NCI-H1105 treated with DMSO at 0.1 percent for 48 hours (cell line): ENCODE data around the gene SMNDC1.

Experiments used
- DNase-seq: peaks from one replicate; lab custom pipeline; 2025; lab: John Stamatoyannopoulos, UW

The SMNDC1 gene

DNA sequence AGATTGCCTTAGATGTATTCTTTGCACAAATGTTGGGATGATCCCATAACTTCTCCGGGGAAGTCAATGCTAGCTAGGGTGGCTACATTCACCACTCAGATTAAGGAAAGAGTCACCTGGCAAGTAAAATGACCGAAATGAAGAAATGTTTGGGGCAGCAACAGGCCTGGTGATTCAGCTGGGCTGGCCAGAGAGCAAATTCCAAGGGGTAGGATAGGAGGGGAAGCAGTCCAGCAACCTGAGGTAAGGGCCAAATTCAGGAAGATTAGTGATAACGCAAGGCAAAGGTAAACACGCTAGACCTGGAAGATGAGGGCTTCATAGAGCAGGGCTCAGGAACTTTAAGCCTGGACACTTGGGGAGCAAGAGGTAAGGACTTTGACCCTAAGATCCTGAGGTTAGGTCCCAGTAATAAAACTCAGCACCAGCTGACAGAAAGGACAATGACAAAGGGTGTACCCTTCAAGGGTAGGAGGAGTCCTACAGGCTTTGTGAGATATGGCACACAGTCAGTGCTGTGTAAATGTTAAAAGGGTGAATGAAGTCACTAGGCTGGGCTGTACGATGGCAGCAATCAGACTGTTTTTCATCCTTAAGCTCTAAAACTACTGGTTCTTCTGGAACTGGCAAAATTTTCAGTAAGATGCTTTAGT is 22.7 kb upstream of the SMNDC1 start:
- DNase-seq: no peak

DNA sequence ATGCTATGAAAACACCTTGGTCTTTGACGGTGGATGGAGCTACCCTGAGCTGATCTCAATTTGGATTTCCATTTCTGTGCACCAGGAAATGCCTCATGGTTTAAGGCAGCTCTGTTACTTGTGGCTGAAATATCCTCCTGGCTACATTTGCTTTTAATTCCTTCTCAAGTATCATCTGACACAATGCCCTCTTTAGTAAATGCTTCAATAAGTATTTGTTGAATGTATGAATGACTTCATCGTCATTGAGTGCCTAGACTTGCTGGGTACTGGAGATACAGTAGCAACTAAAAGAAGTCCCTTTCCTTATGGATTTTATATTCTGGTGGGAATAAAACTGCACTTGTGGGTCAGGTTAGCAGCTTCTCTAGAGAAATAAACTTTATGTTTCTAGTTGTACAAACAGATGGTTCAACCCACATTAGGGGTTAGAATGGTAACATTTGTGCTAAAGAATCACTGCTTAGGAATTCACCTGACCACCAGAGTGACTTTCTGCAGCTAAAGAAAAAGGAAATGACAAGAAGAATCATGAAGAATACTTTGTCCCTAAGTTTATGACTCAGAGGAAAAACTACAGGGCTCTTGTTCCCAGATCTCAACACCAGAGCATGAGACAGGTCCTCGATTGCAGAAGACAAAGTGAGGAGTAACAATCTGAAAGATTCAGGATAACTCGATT is 21.8 kb upstream of the SMNDC1 start:
- DNase-seq: no peak

DNA sequence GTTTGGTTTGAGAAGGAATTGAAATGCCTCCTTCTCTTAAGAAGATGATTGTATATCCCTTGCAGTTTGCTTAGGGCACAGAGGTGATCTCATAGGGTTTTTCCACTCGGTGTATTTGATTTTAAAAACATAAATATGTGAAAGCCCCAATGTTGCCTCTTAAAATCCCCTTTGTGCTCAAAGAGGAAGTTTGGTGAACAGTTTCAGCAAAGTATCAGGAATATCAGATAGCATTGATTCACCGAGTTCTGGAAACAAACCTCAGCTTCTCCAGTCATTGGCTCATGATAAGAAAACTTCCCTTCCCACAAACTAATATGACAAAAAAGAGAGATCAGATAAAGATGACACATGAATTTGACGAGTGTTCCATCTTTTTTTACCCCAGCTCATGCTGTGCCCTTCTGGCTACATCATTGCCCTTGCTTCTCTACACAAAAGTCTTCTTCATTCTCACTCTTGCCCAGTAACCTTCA is 20.1 kb upstream of the SMNDC1 start:
- no peak for DNase-seq

DNA sequence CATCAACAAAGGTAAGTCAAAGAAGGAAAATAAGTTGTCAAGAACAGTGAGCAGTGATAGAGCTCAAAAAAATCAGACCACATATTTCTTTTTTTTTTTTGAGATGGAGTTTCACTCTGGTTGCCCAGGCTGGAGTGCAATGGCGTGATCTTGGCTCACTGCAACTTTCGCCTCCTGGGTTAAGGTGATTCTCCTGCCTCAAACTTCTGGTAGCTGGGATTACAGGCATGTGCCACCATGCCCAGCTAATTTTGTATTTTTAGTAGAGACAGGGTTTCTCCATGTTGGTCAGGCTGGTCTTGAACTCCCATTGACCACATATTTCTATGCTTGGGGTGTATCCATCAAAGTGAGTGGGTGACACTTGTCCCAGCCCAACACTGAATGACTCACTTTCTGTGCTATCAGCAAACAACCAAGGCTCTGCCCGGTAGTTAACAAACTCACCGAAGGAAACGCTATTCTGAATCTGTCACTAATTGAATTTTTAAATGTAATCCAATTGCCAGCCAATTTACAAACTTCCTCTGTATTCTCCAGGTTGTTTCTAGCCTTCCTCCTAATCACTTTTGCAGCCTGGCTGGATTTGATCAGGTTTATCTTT is 19.6 kb upstream of the SMNDC1 start:
- DNase-seq: no peak

DNA sequence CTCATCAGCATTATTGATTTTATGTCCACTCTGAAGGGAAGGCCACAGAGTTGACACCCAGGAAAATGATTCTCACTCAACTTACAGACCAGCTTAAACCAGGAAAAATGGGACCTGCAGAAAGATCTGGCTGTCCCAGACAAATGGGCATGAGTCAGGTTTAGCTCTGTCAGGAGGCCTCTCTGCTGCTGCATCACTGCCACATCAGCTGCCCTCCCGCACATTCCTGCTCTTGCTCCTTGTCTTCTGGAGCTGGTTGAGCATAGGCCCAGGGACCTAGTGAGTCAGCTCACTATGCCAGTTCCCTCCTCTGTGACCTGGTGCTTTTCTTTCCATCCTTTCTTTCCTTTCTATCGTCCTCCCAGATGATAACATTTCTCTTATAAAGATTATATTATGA is 18.8 kb upstream of the SMNDC1 start:
- DNase-seq: no peak

DNA sequence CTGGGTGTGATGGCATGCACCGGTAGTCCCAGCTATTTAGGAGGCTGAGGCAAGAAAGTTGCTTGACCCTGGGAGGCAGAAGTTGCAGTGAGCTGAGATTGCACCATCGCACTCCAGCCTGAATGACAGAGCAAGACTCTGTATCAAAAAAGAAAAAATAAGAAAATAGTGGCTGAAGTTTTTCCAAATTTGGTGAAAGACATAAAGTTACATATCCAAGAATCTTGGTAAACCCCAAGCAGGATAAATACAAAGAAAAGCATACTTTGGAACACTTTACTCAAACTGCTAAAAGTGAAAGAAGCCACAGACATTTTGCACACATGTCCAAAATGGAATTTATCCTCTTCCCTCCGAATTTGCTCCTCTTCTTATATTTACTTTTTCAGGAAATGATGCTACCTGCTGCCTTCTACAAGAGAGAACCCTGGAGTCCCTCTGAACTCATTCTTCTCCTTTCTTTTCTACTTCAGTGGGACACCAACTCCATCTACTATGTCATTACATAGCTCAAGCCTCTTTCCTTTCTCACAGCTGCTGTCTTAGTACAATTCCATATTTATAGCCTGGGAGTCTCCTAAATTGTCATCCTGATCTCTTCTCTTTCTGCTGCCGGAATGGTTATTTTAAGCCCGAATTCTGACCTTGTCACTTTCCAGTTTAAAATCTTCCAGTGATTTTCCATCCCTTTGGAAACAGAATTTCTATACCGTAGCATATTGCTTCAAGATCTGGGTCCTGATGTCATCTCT is 17.3 kb upstream of the SMNDC1 start:
- no peak for DNase-seq

DNA sequence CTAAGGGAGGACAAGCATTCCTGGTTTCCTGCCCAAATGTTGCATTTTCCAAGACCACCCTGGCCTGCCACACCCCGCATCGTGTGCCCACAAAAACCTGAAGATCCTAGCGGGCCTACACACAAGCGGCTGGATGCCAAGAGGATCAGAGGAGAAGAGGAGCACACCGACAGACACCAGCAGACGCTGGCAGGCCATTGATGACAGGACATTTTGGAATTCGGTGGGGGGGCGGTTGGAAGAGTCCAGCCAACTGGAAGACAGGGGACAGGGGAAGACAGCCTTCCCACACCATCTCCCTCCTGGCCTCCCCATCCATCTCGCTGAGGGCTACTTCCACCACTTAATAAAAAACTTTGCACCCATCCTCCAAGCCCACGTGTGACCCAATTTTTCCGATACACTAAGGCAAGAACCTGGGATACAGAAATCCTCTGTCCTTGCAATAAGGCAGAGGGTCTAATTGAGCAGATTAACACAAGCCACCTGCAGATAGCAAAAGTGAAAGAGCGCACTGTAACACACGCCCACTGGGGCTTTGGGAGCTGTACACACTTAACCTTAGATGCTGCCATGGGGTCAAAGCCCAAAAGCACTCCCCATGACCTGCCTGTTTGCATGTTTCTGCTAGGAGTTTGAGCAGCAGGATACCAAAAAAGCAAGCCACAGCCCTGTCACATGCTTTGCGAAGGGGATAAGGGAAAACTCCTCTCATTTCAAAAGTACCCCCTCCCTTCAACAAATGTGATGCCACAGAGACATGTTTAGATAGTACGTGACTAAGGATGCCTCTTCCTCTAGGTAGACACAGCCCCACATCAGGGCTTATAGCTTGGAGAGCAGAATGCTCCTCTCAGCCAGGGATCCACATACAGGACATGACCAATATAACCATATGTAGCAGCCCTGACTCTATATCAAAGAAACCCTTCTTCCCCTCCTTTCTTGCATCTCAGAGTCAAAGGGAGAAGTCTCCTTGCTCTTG is 13.4 kb upstream of the SMNDC1 start:
- DNase-seq: no peak

DNA sequence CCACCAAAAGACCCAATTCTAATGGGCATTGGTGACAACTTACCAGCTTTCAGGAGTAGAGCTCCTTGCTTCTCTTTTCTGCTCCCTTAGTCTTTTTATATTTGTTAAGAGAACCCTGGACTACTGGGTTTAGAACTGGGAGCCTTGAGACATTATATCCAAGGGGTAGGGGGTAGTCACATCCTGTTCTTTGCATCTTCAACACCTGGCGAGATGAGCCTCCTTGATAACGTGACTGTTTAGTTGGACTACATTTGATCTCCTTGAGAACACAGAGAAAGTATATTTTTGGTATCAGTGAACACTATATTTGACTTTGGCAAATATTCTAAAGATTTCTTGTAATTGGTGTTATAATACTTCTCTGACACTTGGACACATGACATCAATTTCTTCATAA is 9.0 kb upstream of the SMNDC1 start:
- DNase-seq: no peak

DNA sequence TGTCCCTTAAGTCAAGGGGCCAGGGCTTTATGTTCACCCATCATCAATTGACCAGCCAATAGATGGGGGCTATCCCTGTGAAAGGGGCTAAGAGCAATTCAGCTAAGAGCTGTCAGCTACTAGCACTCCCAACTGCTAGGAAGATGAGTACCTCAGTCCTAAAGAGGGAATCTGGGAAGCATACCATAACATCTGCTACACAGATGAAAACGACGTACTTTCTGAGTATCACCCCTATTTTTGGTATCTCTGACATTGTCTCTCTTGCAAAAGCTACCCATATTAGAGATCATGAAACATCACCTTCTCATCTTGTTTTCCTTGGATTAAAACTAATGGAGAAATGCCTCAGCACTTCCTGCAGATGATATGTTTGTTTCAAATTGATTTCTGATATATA is 7.5 kb upstream of the SMNDC1 start:
- DNase-seq: no peak

DNA sequence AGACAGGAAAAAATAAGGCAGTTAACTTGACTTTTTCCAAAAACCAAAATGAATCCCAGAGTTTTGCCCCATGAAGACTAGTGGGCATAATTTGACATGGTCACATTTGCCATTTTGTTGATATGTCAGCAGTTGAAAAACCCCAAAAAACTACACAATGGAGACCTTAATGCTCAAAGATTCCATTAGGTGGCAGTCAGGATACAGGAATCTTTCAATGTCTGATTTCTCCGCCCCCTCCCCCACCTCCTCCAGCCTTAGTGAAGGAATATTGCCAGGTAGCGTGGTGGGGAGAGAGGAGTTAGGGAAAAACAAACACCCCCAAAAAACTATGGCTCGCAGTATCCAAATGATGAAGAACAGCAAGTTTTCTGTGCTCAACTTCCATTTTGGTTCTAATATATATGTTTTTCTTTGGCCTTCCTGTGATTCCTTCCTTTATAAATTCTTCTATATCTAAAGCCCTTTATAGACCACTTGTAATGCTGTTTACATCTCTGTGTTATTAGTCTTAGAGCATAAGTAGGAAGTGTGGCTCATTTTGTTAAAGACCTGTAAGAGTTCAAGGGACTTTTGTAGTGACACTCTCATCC is 6.7 kb upstream of the SMNDC1 start:
- peak; percentile 47 for DNase-seq

DNA sequence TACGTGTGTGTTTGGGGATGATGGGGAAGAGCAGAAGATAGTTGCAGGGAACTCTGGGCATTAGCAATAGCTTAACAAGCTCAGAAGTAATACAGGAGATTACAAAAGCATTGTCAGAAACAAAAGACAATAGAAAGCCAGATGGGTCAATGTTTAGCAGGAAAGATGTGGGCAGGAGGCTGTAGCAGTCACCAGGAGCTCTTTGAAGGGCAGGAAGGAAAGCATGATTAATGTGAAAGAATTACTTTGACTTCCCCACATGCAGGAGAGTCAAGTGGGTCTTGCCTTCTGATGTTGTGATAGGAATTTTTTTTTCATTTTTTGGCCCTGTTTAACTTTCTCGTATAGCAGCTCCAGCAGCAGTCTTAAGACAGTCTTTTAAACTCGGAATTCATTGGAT is 6.0 kb upstream of the SMNDC1 start:
- DNase-seq: no peak

DNA sequence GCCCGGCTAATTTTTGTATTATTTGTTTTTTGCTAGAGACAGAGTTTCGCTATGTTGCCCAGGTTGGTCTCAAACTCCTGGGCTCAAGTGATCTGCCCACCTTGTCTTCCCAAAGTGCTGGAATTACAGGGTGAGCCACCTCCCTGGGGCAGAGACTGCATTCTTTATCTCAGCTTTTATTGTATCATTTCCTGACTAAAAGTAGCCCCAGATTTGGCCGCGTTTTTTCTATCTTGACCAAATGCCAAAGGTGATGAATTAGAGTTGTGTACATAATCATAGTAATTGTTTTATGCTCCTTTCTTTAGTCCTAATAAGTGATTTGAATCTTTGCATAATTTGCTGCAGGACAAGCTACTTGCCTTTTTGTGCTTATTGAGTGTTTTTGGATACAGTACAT is 3.1 kb upstream of the SMNDC1 start:
- no peak for DNase-seq

DNA sequence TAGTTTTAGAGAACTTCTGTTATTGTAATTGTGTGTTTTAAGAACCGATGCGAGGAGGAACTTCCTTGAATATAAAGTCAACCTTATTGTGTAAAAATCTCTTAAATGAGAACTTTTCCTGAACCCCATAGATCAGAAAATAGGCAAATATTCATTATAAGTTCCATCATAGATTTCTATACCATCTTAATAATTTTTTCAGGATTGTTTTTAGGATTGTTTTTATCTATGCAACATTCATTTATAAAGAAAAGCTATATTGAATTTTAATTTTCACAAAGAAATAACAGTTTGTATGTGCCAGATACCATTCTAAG is 1.7 kb upstream of the SMNDC1 start:
- no peak for DNase-seq

DNA sequence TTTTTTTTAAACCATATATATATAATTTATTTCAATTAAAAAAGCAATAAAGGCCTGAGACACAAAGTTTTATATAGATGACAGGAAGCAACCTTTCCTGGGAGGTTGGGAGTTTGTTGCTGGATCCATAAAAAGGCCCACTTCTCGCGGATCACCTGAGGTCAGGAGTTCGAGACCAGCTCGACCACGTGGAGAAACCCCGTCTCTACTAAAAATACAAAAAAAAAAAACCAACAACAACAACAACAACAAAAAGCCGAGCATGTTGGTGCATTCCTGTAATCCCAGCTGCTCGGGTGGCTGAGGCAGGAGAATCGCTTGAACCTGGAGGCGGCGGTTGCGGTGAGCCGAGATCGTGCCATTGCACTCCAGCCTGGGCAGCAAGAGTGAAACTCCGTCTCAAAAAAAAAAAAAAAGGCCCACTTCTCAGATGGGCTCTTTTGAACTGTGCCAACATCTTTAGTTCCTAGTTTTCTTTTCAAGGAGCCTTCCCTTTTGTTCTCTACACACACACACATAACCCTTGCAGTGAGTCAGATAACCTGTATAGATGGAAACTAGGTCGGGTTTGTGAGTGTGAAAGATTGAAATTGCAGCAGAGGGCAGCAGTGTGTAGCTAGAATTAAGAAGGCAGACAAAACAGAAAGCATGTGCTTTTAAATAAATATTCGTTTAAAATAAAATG is 1.2 kb upstream of the SMNDC1 start:
- peak; percentile 12 for DNase-seq

DNA sequence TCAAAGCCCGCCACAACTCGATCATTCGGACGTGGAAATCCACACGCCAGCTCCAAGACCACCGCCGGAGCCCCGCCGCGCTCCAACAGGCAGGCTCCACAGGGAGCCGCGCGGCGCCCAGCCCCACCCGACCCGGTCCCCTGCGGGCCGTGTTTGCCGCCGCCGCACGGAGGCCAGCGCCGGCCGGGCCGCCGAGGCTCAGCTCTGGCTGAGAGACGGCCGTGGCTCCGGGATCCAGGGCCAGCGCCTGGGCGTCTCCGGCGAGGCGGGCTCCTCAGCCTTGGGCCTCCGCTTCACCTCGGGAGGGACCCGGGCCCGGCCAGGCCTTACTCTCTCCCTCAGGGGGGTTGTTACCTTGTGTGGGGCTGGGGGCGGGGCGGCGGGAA is 333 bp downstream of the SMNDC1 start:
- no peak for DNase-seq

DNA sequence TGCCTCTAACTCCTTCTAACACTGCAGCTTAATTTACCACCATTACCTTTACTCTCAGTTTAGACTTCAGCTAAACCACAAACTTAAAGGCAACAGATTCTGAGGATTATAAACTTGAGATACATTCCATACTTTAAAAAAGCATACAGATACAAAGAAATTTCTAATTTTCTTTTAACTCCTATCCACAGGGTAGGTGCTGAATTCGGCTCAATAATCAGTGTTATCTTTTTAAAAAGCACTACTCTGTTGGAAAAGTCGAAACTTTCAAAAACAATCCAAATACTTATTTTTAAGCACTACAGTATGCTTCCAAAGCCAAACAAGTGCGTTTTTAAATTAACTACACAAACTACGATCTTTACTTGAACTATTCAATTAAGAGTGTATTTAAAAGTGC is 1.0 kb downstream of the SMNDC1 start:
- DNase-seq: no peak

DNA sequence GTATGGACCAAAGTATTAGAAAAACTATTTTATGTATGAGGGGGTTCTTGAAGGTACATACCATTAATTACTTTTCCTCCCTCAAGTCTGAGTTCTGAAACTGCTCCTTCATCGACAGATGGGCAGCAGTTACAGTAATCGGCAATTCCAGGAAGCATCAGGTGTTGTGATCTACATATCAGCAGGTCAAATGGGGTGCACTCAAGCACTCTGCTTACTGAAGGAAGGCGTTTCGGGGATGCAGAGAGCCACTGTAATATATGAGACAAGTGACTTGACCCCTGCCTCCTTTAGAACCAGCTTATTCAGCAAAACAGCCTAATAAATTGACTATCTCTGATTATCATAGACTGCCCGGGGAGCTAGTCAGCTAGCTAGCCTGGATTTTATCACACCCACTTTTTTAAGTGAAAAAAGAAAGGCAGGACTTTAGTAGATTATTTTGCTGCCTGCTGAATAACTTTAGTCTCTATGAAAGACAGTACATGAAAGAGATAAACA is 4.2 kb downstream of the SMNDC1 start:
- DNase-seq: no peak

DNA sequence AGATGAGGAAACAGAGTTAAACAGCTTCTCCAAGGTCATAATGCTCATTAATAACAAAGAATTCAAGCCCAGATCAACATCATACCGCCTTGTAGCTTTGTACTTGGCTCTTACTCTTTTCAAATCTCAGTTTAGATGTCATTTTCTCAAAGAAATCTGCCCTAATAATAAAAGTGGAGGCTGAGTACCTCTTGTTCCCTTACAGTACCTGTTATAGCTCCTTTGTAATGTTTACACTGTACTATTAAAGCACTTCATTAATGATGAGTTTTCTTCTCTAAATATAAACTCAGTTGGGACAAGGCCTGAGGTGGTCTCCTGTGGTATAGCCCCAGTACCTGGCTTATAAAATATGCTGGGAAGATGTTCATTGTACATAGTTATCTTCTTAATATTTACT is 7.8 kb downstream of the SMNDC1 start:
- no peak for DNase-seq

DNA sequence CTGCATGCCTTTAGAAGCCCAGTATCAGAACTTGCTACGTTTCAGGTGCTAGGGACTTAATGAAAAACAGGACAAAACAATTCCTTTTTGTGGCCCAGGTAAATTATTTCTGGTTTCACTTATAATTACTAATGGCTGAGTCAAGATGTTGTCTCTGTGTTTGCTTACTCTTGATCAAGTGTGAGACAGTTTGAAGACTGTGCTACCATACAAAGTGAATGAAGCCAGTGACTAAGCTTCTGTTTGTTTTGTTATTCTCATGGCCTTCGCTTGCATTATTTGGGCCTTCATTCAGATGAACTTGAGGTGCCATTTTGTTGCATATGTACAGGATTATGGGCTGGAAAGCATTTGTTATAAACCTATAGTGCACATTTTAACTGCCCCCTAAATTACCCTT is 17.9 kb downstream of the SMNDC1 start:
- DNase-seq: no peak

DNA sequence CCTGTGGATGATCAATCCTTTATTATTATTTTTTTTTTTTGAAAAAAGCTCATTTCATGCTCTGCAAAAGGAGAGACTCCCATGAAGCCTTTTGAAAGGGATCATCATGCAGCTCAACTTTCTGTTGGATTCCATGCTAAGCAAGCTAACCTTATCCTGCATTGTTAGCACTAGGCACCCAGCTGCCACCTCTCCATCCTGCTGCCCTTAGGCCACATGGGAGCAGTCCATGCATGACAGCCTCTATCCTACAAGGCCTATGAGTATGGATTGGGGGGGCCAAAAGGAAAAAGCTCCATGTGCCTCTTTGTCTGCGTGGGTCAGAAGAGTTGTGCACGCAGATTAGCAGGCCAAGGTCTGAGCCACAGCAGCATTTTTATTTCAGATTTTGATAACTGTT is 19.2 kb downstream of the SMNDC1 start:
- DNase-seq: no peak

DNA sequence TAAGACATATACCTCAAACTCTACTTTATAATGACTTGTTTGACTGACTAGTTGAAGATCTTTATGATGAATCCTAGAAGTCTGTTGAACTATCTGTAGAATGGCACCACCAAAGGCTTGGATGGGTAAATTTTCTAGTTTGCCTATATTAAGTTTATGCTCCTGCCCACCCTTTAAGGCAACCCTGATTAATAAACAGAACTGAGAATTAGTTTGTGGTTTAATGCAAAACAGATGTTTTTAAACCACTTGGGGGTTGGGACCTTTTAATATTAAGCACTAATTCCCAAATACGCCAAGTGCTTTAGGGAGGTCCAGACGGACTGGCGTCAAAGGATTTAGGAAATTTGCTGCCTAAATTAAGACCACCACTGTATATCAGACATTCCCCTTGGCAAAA is 20.5 kb downstream of the SMNDC1 start:
- no peak for DNase-seq
